SK-MEL-5 (cell line): ENCODE measurements around the gene SDK2. TPM values are rescaled to one million over a fixed set of nuclear protein-coding genes. Genes with fewer than 3 reads are reported as not detected.

Experiments
- DNase-seq: peaks from one replicate; pipeline ENCODE4 v3.0.0-alpha.2; 2016; ENCODE audit warnings: low read depth, low spot score
- in situ Hi-C: cut with HindIII; loops from 2 replicates; pipeline ENCODE4 v1.10.0; 2016; ENCODE audit warnings: low sequenced_read_pairs, high pct_unique_total_duplicates, low pct_unique_long_range_greater_than_20kb
- total RNA-seq: library from RNA; depleted of rRNA; stranded (reverse); fragments of >200 nt; shearing (Covaris generic); gene quantifications from 2 replicates; pipeline ENCODE4 v1.2.3, GENCODE V29; 2014

Gene SDK2
- total RNA-seq, 1 experiment from 2014 or later: 1.3 TPM

- no peak for DNase-seq
- in situ Hi-C loops: no loop called here
These were observed 197.6 kb downstream of the SDK2 start for GRCh38 chr17:73446617-73447016.

GRCh38 chr17:73445466-73445865, 198.8 kb downstream of the SDK2 start:
- in situ Hi-C loops: no loop called here
- DNase-seq: no peak

- DNase-seq: no peak
- in situ Hi-C loops: no loop called here
These were observed 200.2 kb downstream of the SDK2 start for GRCh38 chr17:73444021-73444420.

GRCh38 chr17:73439597-73439996, 204.6 kb downstream of the SDK2 start:
- in situ Hi-C loops: no loop called here
- no peak for DNase-seq

GRCh38 chr17:73437826-73438225, 206.4 kb downstream of the SDK2 start:
- no peak for DNase-seq
- in situ Hi-C loops: no loop called here

GRCh38 chr17:73436954-73437353, 207.3 kb downstream of the SDK2 start:
- no peak for DNase-seq
- in situ Hi-C loops: no loop called here

GRCh38 chr17:73435412-73435811, 208.8 kb downstream of the SDK2 start:
- in situ Hi-C loops: no loop called here
- DNase-seq: no peak

GRCh38 chr17:73434154-73434553, 210.1 kb downstream of the SDK2 start:
- DNase-seq: no peak
- in situ Hi-C loops: no loop called here

GRCh38 chr17:73433501-73433900, 210.7 kb downstream of the SDK2 start:
- no peak for DNase-seq
- in situ Hi-C loops: no loop called here

- DNase-seq: no peak
- in situ Hi-C loops: no loop called here
These were observed 211.5 kb downstream of the SDK2 start for GRCh38 chr17:73432624-73433190.

- in situ Hi-C loops: no loop called here
- no peak for DNase-seq
These were observed 212.6 kb downstream of the SDK2 start for GRCh38 chr17:73431401-73432205.

- in situ Hi-C loops: no loop called here
- DNase-seq: no peak
These were observed 213.4 kb downstream of the SDK2 start for GRCh38 chr17:73430848-73431247.

- in situ Hi-C loops: no loop called here
These were observed 214.0 kb downstream of the SDK2 start for GRCh38 chr17:73430165-73430680.

GRCh38 chr17:73429440-73430164, 214.6 kb downstream of the SDK2 start:
- in situ Hi-C loops: no loop called here
- DNase-seq: peak; percentile 90

More at GRCh38 chr17:73430165-73430680, 214.0 kb downstream of the SDK2 start:
- DNase-seq: no peak

GRCh38 chr17:73427198-73427597, 217.0 kb downstream of the SDK2 start:
- no peak for DNase-seq
- in situ Hi-C loops: no loop called here

- in situ Hi-C loops: no loop called here
These were observed 219.7 kb downstream of the SDK2 start for GRCh38 chr17:73424571-73424970.

GRCh38 chr17:73423806-73424205, 220.4 kb downstream of the SDK2 start:
- no peak for DNase-seq
- in situ Hi-C loops: no loop called here

More at GRCh38 chr17:73424571-73424970, 219.7 kb downstream of the SDK2 start:
- no peak for DNase-seq

GRCh38 chr17:73423159-73423715, 221.0 kb downstream of the SDK2 start:
- no peak for DNase-seq
- in situ Hi-C loops: no loop called here
